DMS53 (cell line): ENCODE data around the gene DTNB.

Experiments
- DNase-seq: peaks from one replicate; lab custom pipeline; 2025; lab: John Stamatoyannopoulos, UW

DTNB gene

DNA sequence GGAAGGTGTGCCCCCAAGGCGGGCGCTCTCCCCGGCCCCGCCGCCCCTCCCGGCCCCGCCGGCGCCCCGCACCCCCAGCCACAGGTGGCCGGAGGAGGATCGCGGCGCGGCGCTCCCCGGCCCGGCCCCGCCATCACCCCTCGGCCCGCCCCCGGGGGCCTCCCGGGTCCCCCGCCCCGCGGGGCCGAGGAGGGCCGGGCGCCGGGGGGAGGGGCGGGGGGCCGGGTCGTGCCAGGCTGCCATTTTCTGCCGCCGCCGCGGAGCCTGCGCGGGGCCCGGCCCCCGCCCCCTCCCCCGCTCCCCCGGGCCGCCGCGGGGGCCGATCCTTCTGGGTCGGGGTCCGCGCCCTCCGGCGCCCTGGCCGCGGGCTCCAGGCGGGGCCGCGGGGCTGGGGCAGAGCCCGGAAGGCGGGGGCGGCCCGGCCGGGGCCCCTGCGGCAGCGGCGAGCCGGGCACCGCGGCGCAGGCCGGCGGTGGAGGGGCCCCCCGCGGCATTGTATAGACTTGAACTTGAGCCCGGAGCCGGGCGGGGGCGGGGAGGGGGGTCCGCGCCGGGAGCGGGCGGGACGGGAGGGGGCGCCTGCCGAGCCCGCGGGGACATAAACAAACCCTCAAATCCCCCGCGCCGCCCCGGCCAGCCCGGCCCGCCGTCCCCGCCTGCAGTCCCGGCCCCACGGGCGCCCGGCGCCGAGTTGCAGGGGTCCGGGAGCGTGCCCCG lies 332.2 kb downstream of the DTNB start:
- DNase-seq = peak; percentile 48

DNA sequence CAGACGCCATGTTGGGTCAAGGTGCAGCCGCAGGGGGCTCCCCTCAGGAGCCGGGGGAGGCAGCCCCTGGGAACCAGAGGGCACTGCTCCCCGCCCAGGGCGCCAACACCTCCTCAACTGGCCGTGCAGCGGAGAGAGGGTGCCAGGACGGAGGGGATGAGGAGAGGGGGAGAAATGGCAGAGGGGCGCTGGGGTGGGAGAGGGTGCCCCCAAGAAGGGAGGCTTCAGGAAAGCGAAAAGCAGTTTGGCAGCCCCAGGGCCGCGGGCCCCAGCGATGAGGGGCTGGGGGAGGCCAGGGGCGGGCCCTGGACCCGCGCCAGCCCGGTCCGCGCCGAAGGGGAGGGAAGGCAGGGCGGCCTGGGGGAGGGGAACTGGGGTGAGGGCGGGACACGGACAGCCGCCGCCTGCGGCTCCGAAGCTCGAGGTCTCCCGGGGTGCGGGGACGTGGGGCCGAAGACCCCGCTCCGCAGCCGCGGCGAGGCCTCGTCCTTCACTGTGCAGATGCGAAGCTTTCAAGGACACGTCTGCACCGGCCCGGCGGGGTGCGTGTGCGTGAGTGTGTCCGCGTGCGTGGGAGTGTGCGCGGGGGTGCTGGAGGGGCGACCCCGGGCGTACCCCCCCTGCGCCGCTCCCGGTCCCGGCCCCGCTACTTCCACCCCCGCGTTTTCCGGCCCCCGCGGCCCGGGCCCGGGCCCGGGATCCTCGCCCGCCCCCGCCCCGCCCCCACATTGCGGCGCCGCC lies 333.0 kb downstream of the DTNB start:
- DNase-seq = peak; percentile 19

- peak; percentile 65 for DNase-seq
Measured at GRCh38 chr2:25339791-25340180, 333.6 kb downstream of the DTNB start.

DNA sequence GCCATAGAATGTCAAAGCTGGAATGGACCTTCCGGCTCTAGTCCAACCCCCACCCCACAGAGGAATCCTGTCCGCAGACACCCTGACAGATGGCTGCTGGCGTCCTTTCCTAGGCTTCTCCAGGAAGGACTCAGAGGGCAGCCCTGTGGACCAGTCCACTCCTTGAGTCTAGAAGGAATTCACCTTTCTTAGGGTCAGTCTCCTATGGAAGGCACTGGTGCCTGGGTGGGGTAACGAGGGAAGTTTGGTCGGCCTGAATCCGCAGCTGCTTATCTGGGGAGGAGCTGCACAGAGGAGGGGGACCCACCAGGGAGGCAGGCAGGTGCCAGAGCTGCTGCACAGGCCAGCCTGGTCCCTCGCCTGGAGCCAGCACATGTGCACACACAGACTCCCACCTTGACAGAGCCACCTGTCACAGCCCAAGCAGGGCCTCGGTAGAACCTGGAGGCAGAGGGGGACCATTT lies 334.1 kb downstream of the DTNB start:
- DNase-seq = no peak

GRCh38 chr2:25338401-25338800 lies 335.0 kb downstream of the DTNB start:
- DNase-seq = no peak

DNA sequence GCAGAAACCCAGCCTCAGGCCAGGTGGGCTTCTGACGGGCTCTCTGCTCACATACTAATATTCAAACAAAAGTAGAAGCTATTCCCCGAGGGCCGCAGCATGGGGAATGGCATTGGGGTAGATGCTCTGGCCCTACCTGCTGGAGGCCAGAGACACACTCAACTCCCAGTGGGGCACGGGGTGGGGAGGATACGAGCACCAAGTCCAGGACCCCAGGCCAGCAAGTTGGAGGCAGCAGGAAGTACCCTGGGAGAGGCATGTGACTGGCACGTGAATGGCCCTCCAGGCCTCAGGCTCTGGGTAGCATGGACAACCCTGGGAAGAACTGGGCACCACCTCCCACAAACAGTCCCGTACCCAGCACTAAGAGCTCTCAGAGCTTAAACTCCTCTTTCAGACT lies 335.5 kb downstream of the DTNB start:
- no peak for DNase-seq

DNA sequence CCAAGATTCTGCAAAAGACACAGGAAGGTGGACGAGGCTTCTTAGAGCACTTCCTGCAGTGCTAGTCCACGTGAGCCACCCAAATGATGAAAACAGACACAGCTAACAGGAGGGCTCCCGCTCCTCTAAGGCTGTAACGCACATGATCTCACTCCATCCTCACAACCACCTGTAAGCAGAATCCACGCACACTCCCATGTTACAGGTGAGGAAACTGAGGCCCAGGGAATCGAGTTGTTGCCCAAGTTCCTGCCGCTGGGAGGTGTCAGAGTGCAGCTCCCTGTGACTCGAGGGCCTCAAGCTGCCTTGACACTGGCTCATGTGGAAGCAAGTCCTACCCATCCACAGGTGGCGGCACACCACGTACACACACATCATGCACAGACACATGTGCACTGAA lies 336.1 kb downstream of the DTNB start:
- DNase-seq = no peak

GRCh38 chr2:25336383-25336841 lies 337.0 kb downstream of the DTNB start:
- DNase-seq = no peak

- no peak for DNase-seq
Measured at GRCh38 chr2:25335971-25336370, 337.4 kb downstream of the DTNB start.

DNA sequence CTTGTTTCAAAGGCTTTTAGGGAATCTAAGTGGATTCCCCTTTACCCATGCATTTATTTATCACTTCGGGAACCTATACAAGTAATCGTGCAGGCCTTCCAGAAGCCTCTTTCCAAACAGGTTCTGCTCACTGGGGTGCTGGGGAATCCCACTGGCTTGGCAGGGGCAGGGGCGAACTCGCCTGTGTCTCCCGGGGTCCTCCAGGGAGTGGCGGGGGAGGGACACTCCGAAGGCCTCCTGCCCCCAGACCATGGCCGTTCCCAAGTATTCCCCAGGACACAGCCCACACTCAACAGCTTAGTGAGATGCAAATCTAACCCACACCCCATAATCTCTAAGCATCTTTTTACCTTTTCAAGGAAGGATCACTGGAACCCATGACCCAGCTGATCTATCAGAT lies 338.2 kb downstream of the DTNB start:
- no peak for DNase-seq

DNA sequence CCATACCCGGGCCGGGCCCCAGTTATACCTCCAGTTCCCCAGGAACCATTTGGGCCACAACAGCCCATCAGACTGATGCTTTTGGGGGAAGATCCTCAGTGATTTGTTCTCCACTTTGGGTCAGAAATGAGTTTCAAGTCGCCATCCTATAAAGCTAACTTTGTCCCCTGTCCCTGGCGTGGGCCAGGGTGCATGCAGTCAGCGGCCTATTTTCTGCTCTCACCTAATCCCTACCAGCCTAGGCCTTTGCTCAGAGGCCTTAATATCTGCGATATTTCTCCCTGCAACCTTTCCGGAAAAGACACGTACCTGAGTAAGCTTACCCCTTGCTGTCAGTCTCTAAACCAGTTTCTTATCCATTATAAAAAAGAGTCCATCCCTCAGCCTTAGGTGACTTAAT lies 338.9 kb downstream of the DTNB start:
- DNase-seq = no peak

DNA sequence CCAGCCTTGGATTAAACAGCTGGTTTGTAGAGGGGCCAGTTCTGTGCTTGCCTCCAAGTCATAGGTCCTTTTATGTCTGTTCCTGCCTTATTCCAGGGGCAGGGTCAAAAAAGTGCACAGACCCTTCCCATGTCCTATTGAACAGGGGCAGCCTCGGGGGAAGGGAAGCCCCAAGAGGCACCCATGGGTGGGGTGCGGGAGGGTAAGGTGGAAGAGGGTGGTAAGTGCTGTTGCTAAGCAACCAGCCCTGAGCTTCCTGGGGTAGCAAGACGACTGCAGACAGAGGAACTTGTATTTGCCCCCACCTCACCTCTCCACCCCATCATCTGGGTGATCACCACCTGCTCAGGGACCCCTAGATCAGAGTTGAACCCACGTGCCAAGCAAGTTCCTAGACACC lies 339.4 kb downstream of the DTNB start:
- no peak for DNase-seq

DNA sequence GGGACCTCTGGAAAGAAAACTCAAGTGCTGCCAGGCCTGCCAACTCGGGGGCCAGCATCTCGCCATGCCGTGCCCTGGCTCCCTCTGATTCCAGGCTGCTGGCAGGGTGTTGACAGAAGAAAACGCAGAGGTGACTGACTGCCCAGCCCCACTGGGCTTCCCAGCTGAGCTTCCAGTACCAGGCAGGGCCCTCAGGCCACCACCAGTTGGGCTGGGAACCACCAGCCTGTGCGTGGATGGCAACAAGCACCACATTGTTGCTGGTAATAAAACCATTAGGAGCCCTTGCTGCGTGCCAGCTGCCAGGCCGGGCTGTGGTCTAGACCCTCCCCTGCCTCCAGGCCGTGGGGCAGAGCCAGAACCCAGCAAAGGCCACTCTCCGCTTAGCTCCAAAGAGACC lies 340.8 kb downstream of the DTNB start:
- DNase-seq = no peak

DNA sequence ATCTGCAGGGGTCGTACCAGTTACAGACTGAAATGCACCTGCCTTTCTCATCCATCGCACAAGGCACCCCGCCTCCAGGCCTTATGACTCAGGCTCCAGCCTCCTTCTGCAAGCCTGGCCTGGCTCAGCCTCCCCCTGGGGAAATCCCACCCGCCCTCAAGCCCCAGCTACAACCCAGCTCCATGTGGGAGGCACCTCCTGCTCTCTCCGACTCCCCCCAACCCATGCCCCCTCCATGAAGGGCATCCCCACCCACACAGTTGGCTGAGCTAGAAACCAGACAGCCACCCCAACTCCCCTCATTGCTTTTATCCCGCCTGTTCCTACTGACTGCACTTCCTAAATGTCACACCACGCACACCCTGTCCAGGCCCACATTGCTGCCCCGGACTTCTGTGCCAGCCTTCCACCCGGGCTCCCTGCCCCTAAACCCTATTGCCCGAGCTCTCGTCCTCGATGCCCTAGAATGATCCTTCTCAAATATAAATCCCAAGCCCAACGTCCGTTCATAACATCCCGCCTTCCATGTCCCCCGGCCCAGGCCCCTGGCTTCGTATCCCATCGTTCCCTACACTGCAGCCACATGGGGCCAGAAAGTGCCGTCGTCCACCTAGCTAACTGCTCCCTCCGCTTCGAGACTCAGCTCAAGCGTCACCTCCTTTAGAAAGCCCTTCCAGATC lies 341.6 kb downstream of the DTNB start:
- DNase-seq = no peak

- no peak for DNase-seq
Measured at GRCh38 chr2:25330937-25331336, 342.4 kb downstream of the DTNB start.

GRCh38 chr2:25330273-25330672 lies 343.1 kb downstream of the DTNB start:
- DNase-seq = no peak

- DNase-seq = no peak
Measured at GRCh38 chr2:25328152-25329085, 345.0 kb downstream of the DTNB start.
